Endothelial cell of umbilical vein (primary cell): ENCODE measurements around the gene SLC35G6. TPM values are rescaled to one million over a fixed set of nuclear protein-coding genes. Genes with fewer than 3 reads are reported as not detected.

Experiments
- BruUV-seq: library from RNA; stranded (reverse); fragments of 400-500 nt; replicated peaks from 2 replicates; lab custom pipeline; 2021; lab: Mats Ljungman, UMichigan
- CTCF ChIA-PET: fragments of 300-600, 350-600 bp; sonication (Branson Sonifier 250); formaldehyde crosslinking; loops from one replicate; lab custom pipeline; 2021; ENCODE audit warnings: antibody characterized with exemption, inconsistent platforms; lab: Charles Lee
- POLR2A ChIA-PET: fragments of 300-600, 350-600 bp; sonication (Branson Sonifier 250); formaldehyde crosslinking; loops from one replicate; lab custom pipeline; 2021; ENCODE audit warnings: antibody characterized with exemption, inconsistent platforms; lab: Charles Lee
- DNase-seq: peaks from one replicate; pipeline ENCODE4 v3.0.0-alpha.2; 2011; ENCODE audit warnings: low read depth, low spot score
- FAIRE-seq: peaks from 2 replicates; lab custom pipeline; 2011; peaks lifted over from hg19 to GRCh38; lab: Jason Lieb, UNC
- H2AFZ ChIP-seq: 2 replicates; pipeline ENCODE4 v1.6.0; 2012; ENCODE audit warnings: low read depth, low read length, control low read depth, inconsistent platforms
- H3K27ac ChIP-seq: 2 replicates; pipeline ENCODE4 v1.5.1; 2011; ENCODE audit warnings: low read depth, mild to moderate bottlenecking, control low read depth, low read length, moderate library complexity; ENCODE audit not compliant: insufficient read depth
- H3K27me3 ChIP-seq, 2 experiments: 2 replicates each; pipeline versions ENCODE4 v1.6.0 to v1.6.1; 2011; ENCODE audit warnings: low read length in 2 of 2, mixed read lengths in 1 of 2; ENCODE audit not compliant: control insufficient read depth in 2 of 2, insufficient read depth in 2 of 2
- H3K36me3 ChIP-seq, 2 experiments: 2 replicates in 1 of 2; 3 replicates in 1 of 2; pipeline ENCODE4 v1.5.1; 2011; ENCODE audit warnings: low read length in 2 of 2, mild to moderate bottlenecking in 1 of 2, moderate library complexity in 1 of 2; ENCODE audit not compliant: control insufficient read depth in 2 of 2, insufficient read depth in 2 of 2; ENCODE audit errors: extremely low read depth in 1 of 2
- H3K4me1 ChIP-seq: 3 replicates; pipeline ENCODE4 v1.5.1; 2011; ENCODE audit warnings: mild to moderate bottlenecking, low read length; ENCODE audit not compliant: control insufficient read depth, insufficient read depth; ENCODE audit errors: extremely low read depth
- H3K4me2 ChIP-seq: 2 replicates; pipeline ENCODE4 v1.6.1; 2011; ENCODE audit warnings: low read length, control low read depth, mixed read lengths; ENCODE audit not compliant: insufficient read depth
- H3K4me3 ChIP-seq, 3 experiments: fragments of 200-600 bp in 1 of 3; sonication (generic), shearing (Covaris generic) in 1 of 3; replicated peaks in 1 of 3; 2 replicates each; pipeline ENCODE4 v1.5.1; 2011 to 2016; ENCODE audit warnings: control low read depth in 3 of 3, low read length in 3 of 3, mild to moderate bottlenecking in 2 of 3, inconsistent platforms in 1 of 3, low read depth in 1 of 3, moderate library complexity in 1 of 3; ENCODE audit not compliant: insufficient read depth in 1 of 3
- H3K79me2 ChIP-seq: 2 replicates; pipeline ENCODE4 v1.6.0; 2012; ENCODE audit warnings: low read length, inconsistent platforms; ENCODE audit not compliant: control insufficient read depth, insufficient read depth
- H3K9ac ChIP-seq: replicated peaks from 2 replicates; pipeline ENCODE3; 2011; ENCODE audit warnings: low read length, control low read depth; ENCODE audit not compliant: insufficient read depth; ENCODE audit errors: extremely low read depth
- H3K9me1 ChIP-seq: replicated peaks from 3 replicates; pipeline ENCODE4 v1.6.0; 2011; ENCODE audit warnings: mild to moderate bottlenecking, low read length; ENCODE audit not compliant: control insufficient read depth, insufficient read depth; ENCODE audit errors: extremely low read depth
- H3K9me3 ChIP-seq: replicated peaks from 2 replicates; pipeline ENCODE4 v1.5.1; 2012; ENCODE audit warnings: low read length, inconsistent platforms; ENCODE audit not compliant: control insufficient read depth, insufficient read depth
- H4K20me1 ChIP-seq: replicated peaks from 2 replicates; pipeline ENCODE3; 2011; ENCODE audit warnings: mild to moderate bottlenecking, low read length; ENCODE audit not compliant: control insufficient read depth, insufficient read depth; ENCODE audit errors: extremely low read depth
- EZH2 ChIP-seq: IDR thresholded peaks from 2 replicates; pipeline ENCODE4 v1.6.1; 2012; ENCODE audit warnings: borderline replicate concordance, low read depth, mild to moderate bottlenecking, moderate library complexity, low read length, inconsistent platforms; ENCODE audit not compliant: severe bottlenecking
- FOS ChIP-seq: IDR thresholded peaks from 2 replicates; pipeline ENCODE4 v1.6.1; 2011; ENCODE audit warnings: mild to moderate bottlenecking, low read length, moderate library complexity, borderline replicate concordance; ENCODE audit not compliant: insufficient read depth
- GATA2 ChIP-seq: IDR thresholded peaks from 2 replicates; pipeline ENCODE4 v1.7.0; 2011; ENCODE audit warnings: low read depth, mild to moderate bottlenecking, moderate library complexity, mixed read lengths, low read length; ENCODE audit not compliant: insufficient read length, insufficient read depth
- JUN ChIP-seq: IDR thresholded peaks from 2 replicates; pipeline ENCODE4 v1.6.1; 2011; ENCODE audit warnings: borderline replicate concordance, low read depth; ENCODE audit not compliant: insufficient read length, insufficient read depth
- MYC ChIP-seq: IDR thresholded peaks from one replicate; pipeline ENCODE4 v1.6.1; 2011; ENCODE audit warnings: mild to moderate bottlenecking, low read depth, low read length
- POLR2A ChIP-seq: IDR thresholded peaks from 2 replicates; pipeline ENCODE4 v1.6.1; 2012; ENCODE audit warnings: low read depth, mild to moderate bottlenecking, control low read depth, low read length
- POLR2AphosphoS5 ChIP-seq: IDR thresholded peaks from 2 replicates; pipeline ENCODE4 v1.6.1; 2012; ENCODE audit warnings: low read depth, mild to moderate bottlenecking, control low read depth, low read length, moderate library complexity; ENCODE audit not compliant: insufficient read depth
- dilution Hi-C: fragments of 300-500 bp; cut with MboI; formaldehyde crosslinking; loops from one replicate; pipeline ENCODE4 v1.15.0; 2019; ENCODE audit warnings: low sequenced_read_pairs; ENCODE audit not compliant: extremely low pct_ligation_motif_present
- intact Hi-C: fragments of 100-400 bp; cut with micrococcal nuclease; formaldehyde crosslinking; loops from one replicate; pipeline ENCODE4 v1.10.0; 2022
- polyA plus RNA-seq, 4 experiments: library from polyadenylated mRNA; depleted of rRNA in 3 of 4; stranded (reverse) in 3 of 4; unstranded in 1 of 4; fragments of >200 nt; gene quantifications; 2 replicates each; pipeline versions ENCODE4 v1.2.1 to v1.2.3, GENCODE V29; 2011 to 2012; ENCODE audit warnings: missing spikeins in 1 of 4
- total RNA-seq: library from RNA; stranded (reverse); gene quantifications from 2 replicates; pipeline ENCODE4 v1.2.3, GENCODE V29; 2021
- TF ChIP-seq, protein P1 (sequence below), 2 donors: IDR thresholded peaks; 1 replicate in 1 of 2; 2 replicates in 1 of 2; pipeline ENCODE4 v1.5.1; 2011; ENCODE audit warnings: low read length in 2 of 2, mild to moderate bottlenecking in 2 of 2, moderate library complexity in 2 of 2, control low read depth in 1 of 2, inconsistent platforms in 1 of 2, low read depth in 1 of 2; ENCODE audit not compliant: insufficient read depth in 1 of 2; ENCODE audit errors: extremely low read depth in 1 of 2
- TF ChIP-seq, protein P2 (sequence below): IDR thresholded peaks from 2 replicates; pipeline ENCODE4 v1.6.1; 2011; ENCODE audit not compliant: insufficient read depth, insufficient read length

SLC35G6 gene
- total and polyA plus RNA-seq, 2 donors (not counting 3 experiments of a cell fraction or from before 2014, with no cell fraction given), result not detected

DNA sequence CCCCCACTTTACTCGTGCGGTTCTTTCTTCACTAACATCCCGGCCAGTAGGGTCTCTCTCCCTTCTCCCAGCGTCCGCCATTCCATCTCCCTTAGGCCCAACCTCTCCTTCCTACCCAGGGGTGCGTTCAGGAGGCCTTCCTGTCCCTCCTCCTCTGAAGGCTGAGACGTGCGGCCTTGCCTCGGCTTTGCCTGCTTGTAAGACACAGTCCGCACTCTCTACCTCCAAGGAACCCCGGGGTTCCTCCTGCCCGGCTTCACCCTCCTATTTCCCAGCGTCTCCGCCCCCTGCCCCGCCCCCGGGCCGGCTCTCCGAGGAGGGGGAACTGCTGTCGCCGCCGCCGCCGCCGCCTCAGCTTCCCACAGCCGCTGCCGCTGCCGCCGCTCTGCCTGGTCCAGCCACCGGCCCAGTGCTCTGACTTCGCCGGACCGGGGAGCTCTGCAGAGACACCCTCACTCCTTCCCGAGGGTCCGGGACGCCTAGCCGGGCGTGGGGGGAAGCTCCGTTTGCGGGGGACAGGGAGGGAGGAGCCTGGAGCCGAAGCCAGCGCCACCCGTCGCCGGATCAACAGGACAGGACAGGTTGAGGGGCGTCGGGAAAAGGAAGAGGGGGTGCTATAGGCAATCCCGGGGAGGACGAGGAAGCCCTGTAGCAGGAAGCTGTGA, 43.2 kb upstream of the SLC35G6 start:
- no peak for TF ChIP-seq MYC
- no peak for TF ChIP-seq GATA2
- TF ChIP-seq, protein P1, sequence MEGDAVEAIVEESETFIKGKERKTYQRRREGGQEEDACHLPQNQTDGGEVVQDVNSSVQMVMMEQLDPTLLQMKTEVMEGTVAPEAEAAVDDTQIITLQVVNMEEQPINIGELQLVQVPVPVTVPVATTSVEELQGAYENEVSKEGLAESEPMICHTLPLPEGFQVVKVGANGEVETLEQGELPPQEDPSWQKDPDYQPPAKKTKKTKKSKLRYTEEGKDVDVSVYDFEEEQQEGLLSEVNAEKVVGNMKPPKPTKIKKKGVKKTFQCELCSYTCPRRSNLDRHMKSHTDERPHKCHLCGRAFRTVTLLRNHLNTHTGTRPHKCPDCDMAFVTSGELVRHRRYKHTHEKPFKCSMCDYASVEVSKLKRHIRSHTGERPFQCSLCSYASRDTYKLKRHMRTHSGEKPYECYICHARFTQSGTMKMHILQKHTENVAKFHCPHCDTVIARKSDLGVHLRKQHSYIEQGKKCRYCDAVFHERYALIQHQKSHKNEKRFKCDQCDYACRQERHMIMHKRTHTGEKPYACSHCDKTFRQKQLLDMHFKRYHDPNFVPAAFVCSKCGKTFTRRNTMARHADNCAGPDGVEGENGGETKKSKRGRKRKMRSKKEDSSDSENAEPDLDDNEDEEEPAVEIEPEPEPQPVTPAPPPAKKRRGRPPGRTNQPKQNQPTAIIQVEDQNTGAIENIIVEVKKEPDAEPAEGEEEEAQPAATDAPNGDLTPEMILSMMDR (IDR thresholded peaks at IDR 0.05; ENCODE audit: extremely low read depth in 1 of 2, insufficient read depth in 1 of 2, low read depth in 1 of 2, low read length in 2 of 2), result no peak
- peak; percentile 38 for TF ChIP-seq EZH2
- TF ChIP-seq, protein P2, sequence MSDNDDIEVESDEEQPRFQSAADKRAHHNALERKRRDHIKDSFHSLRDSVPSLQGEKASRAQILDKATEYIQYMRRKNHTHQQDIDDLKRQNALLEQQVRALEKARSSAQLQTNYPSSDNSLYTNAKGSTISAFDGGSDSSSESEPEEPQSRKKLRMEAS, result no peak
- TF ChIP-seq POLR2AphosphoS5, result no peak
- TF ChIP-seq FOS, result no peak
- no peak for TF ChIP-seq POLR2A
- TF ChIP-seq JUN, result no peak
- POLR2A ChIA-PET, result interaction anchor here (1.2 kb wide), 1 partner anchor 34 kb away, joined by 3 read pairs; the partner anchor contains the start of gene TMEM256
- Histone ChIP-seq H3K4me1 (peaks cover 23% of the 10 kb centered on the region), H3K27me3 (peaks cover 20 to 28% of the 10 kb centered on the region in 2 experiments), H3K79me2 (no peaks in the 10 kb centered on the region), H3K27ac (no peak overlapping the region), H3K9ac (no peak overlapping the region), H3K9me1 (no peaks in the 10 kb centered on the region), H3K9me3 (no peaks in the 10 kb centered on the region), H4K20me1 (no peaks in the 10 kb centered on the region), H3K4me3 (peak overlapping the region in 1 of 3 experiments; percentile 23), H3K36me3 (no peaks in the 10 kb centered on the region), H2AFZ (no peak overlapping the region), H3K4me2 (no peak overlapping the region)
- FAIRE-seq (no peak), DNase-seq (peak; percentile 18)
- no TSS peak for BruUV-seq
- CTCF ChIA-PET, result interaction anchor here (0.7 to 4.4 kb wide), 10 partner anchors 7 to 151 kb away, joined by 3 to 70 read pairs (median 4); partner anchors contain the start of genes CHRNB1 and TMEM95
- dilution Hi-C loops, result no loop called here
- intact Hi-C loops, result loop anchor here (1.0 to 5.0 kb wide), 5 partner anchors 17 to 249 kb away; partner anchors contain the start of genes CTDNEP1, ELP5, SENP3 and TP53
